NB4 (cell line): Measurements from ENCODE around the gene LOC101059915.

Experiments used
- MAX ChIP-seq: IDR thresholded peaks from 2 replicates; pipeline ENCODE4 v1.6.1; 2011; ENCODE audit warnings: low read depth, low read length
- MYC ChIP-seq: IDR thresholded peaks from 2 replicates; pipeline ENCODE4 v1.6.1; 2011; ENCODE audit warnings: low read depth, low read length
- POLR2A ChIP-seq: IDR thresholded peaks from 2 replicates; pipeline ENCODE4 v1.6.1; 2011; ENCODE audit warnings: mild to moderate bottlenecking; ENCODE audit not compliant: insufficient read length; ENCODE audit errors: extremely low read depth
- TF ChIP-seq, protein P1 (sequence below): IDR thresholded peaks from one replicate; pipeline ENCODE4 v1.5.1; 2012; ENCODE audit warnings: low read depth, low read length

DNA sequence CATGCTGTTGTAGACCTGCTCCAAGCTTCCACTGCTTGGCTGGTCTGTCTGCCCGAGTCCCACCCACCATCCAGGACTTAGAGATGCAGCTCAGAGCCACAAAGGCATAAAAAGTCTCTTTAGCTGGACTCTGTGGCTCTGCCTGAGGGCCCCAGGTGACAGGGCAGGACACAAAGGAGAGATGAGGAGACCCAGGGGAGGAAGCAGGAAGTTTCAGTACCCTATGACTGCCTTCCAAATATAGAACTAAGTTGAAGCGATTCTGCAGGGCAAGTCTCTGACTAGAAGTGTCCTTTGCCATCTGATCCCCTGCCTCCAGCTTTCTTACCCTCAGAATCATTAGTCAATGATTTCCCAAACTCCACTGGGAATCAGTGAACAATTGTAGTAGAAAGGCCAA lies 37.9 kb upstream of the LOC101059915 start:
- TF ChIP-seq POLR2A (no peak), MAX (no peak), MYC (no peak)
- TF ChIP-seq, protein P1, sequence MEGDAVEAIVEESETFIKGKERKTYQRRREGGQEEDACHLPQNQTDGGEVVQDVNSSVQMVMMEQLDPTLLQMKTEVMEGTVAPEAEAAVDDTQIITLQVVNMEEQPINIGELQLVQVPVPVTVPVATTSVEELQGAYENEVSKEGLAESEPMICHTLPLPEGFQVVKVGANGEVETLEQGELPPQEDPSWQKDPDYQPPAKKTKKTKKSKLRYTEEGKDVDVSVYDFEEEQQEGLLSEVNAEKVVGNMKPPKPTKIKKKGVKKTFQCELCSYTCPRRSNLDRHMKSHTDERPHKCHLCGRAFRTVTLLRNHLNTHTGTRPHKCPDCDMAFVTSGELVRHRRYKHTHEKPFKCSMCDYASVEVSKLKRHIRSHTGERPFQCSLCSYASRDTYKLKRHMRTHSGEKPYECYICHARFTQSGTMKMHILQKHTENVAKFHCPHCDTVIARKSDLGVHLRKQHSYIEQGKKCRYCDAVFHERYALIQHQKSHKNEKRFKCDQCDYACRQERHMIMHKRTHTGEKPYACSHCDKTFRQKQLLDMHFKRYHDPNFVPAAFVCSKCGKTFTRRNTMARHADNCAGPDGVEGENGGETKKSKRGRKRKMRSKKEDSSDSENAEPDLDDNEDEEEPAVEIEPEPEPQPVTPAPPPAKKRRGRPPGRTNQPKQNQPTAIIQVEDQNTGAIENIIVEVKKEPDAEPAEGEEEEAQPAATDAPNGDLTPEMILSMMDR = no peak
